T follicular helper cell (primary cell): Measurements from ENCODE around the gene RBMY1B.
"Not testable (repeated sequence)": the region's sequence is repeated elsewhere in the genome, so short reads cannot be mapped to it uniquely, and the experiment has no call there.

Source experiments
- DNase-seq: peaks from one replicate; pipeline ENCODE4 v3.0.0-alpha.2; 2020; ENCODE audit warnings: low read depth
- total RNA-seq, 2 experiments: gene quantifications; one replicate each; lab custom pipeline; 2026; lab: John Stamatoyannopoulos, UW

The RBMY1B gene
- 0 reads per million in 2 experiments for total RNA-seq

- DNase-seq = not testable (repeated sequence)
Observed at GRCh38 chrY:21511038-21511437, at the start of gene RBMY1B. Gene RBMY1B, plus strand, starts transcription at chrY:21511338. Its CDS starts 2,013 bp downstream, at chrY:21513351.

DNA sequence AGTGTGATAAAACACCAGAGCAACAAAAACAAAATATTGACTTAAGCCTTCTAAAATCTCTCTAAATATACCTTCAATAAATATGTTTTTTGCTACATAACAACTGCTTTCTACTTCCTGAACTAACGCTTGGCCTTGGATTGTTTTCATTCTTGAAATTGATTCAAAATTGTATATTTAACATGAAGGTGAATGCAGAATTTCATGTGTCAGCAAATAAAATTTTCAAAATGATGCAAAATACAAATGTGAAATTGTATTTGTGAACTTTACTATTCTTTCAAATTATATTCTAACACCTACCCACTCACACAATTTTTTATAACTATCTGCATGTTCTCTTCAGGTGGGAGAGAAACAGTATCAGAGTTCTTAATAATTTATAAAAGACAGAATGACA is 48.2 kb upstream of the RBMY1B start:
- not testable (repeated sequence) for DNase-seq

DNA sequence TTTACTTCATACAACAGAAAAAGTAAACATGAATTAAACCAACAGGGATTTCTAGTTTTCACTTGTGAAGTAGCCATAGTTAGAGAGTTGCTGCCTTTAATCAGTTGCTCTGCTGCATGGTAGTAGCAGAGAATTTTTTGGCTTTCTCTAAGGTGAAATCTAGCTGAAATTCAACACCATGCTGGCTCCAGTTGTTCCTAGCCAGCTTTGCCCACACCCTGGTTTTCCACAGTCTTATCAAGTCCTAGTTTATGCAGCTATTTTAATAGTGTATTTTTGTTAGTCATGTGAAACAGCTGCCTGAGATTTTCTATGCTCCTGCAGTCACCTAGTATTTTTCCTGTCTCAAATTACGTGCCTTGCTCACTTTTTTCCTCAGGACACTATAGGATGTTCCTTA is 28.2 kb upstream of the RBMY1B start:
- DNase-seq = no peak

GRCh38 chrY:21534579-21534978 is 23.4 kb downstream of the RBMY1B start, which contains the start of gene RBMY1A1:
Gene RBMY1A1, plus strand, starts transcription at chrY:21534879. Its CDS starts 2,013 bp downstream, at chrY:21536892.
- DNase-seq = not testable (repeated sequence)

DNA sequence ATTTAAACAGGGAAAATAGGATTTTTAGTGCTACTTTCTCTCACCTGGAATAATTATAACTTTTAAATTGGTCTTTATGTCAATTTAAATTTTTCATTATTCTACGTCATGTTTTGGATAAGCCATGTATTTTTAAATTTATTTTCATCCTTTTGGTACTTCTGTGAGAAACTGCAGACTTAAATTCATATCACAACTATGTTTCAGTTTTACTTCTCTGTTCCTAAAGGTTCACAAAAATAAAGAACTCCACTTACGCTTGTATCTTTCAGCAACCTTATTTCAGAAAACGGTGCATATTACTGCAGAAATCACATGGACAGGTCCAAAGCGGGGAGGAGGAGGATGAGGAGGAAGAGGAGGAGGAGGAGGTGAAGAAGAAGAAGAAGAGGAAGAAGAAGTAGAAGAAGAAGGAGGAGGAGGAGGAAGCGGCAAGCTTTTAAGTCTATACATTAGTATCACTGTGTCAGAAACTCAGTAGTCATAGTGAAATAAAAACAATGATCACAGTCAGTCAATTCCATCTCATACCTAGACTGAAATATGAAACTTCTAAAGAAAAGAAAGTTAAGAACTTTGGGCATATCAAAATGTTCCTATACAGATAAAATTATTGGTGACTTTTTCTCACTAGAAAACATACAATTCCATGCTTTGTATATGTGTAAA is 48.3 kb downstream of the RBMY1B start:
- not testable (repeated sequence) for DNase-seq
